DOHH2 (cell line): Measurements from ENCODE around the gene CELF1.

ENCODE experiments used
- EZH2phosphoT487 ChIP-seq: fragments of 200-600 bp; sonication (generic); IDR thresholded peaks from 2 replicates; pipeline ENCODE4 v1.6.1; 2017; ENCODE audit warnings: borderline replicate concordance, mild to moderate bottlenecking, antibody characterized with exemption, low read length, moderate library complexity, mixed read lengths
- TF ChIP-seq, protein P1 (sequence below): fragments of 200-600 bp; sonication (generic); IDR thresholded peaks from one replicate; pipeline ENCODE4 v1.5.1; 2014; ENCODE audit warnings: antibody characterized with exemption, mild to moderate bottlenecking, low read depth, low read length; ENCODE audit not compliant: poor library complexity, severe bottlenecking

DNA sequence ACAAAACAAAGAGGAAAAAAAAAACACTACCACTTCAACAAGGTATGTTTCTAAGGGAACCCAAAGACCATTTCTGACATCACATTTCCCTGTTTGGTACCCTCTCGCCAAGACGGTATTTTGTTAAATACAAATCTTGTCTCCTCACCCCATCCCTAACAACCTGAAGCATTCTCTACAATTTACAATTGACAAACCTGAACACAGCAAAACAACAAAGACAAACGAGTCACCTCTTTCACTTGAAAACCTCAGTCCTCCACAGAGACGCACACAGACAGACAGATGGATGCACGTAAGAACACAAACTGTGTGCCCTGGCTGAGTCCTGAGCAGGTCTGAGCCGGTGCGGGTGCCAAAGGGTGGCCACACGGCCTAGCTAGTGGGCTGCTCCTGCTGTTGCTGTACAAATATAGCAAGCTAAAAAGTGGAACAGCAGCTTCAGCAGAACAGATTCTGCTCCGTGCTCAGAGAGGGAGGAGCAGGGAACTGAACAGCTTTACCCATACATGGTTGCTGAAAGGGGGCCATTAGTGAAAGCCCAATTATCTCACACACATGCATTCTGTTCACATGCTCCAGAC is 28.5 kb downstream of the CELF1 start:
- TF ChIP-seq, protein P1, sequence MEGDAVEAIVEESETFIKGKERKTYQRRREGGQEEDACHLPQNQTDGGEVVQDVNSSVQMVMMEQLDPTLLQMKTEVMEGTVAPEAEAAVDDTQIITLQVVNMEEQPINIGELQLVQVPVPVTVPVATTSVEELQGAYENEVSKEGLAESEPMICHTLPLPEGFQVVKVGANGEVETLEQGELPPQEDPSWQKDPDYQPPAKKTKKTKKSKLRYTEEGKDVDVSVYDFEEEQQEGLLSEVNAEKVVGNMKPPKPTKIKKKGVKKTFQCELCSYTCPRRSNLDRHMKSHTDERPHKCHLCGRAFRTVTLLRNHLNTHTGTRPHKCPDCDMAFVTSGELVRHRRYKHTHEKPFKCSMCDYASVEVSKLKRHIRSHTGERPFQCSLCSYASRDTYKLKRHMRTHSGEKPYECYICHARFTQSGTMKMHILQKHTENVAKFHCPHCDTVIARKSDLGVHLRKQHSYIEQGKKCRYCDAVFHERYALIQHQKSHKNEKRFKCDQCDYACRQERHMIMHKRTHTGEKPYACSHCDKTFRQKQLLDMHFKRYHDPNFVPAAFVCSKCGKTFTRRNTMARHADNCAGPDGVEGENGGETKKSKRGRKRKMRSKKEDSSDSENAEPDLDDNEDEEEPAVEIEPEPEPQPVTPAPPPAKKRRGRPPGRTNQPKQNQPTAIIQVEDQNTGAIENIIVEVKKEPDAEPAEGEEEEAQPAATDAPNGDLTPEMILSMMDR = no peak
- TF ChIP-seq EZH2phosphoT487 = no peak
